AG09309 (cell line): ENCODE results near the gene NSD1.
"Not testable (repeated sequence)": the region's sequence is repeated elsewhere in the genome, so short reads cannot be mapped to it uniquely, and the experiment has no call there.

ENCODE experiments used
- DNase-seq: peaks from one replicate; pipeline ENCODE4 v3.0.0-alpha.2; 2010; ENCODE audit warnings: low read depth
- H3K4me3 ChIP-seq: 2 replicates; pipeline ENCODE4 v1.5.1; 2011; ENCODE audit warnings: mild to moderate bottlenecking, low read depth, low read length, moderate library complexity; ENCODE audit not compliant: control insufficient read depth
- CTCF ChIP-seq: IDR thresholded peaks from 2 replicates; pipeline ENCODE4 v1.5.1; 2011; ENCODE audit warnings: mild to moderate bottlenecking, low read depth, low read length, inconsistent platforms; ENCODE audit not compliant: insufficient read depth, control insufficient read depth; ENCODE audit errors: missing control alignments

The NSD1 gene

GRCh38 chr5:177241768-177242167 is 108.2 kb downstream of the NSD1 start:
- no peak for TF ChIP-seq CTCF
- H3K4me3 ChIP-seq: no peak overlapping the region
- no peak for DNase-seq

GRCh38 chr5:177242304-177242703 is 108.7 kb downstream of the NSD1 start:
- no peak for TF ChIP-seq CTCF
- DNase-seq: no peak
- H3K4me3 ChIP-seq: no peak overlapping the region

GRCh38 chr5:177249761-177250537 is 116.4 kb downstream of the NSD1 start:
- H3K4me3 ChIP-seq: no peak overlapping the region
- TF ChIP-seq CTCF: no peak
- no peak for DNase-seq

GRCh38 chr5:177253252-177253651 is 119.7 kb downstream of the NSD1 start:
- TF ChIP-seq CTCF: no peak
- no peak overlapping the region for H3K4me3 ChIP-seq
- DNase-seq: no peak

GRCh38 chr5:177256296-177256695 is 122.7 kb downstream of the NSD1 start:
- no peak overlapping the region for H3K4me3 ChIP-seq
- TF ChIP-seq CTCF: no peak
- no peak for DNase-seq

- not testable (repeated sequence) for DNase-seq, H3K4me3 ChIP-seq
Measured at GRCh38 chr5:177258711-177259110, 125.1 kb downstream of the NSD1 start.

GRCh38 chr5:177260961-177261360 is 127.4 kb downstream of the NSD1 start:
- no peak overlapping the region for H3K4me3 ChIP-seq
- DNase-seq: no peak
- TF ChIP-seq CTCF: no peak
